ENCODE results near the gene CEMIP. TPM values are rescaled to one million over a fixed set of nuclear protein-coding genes. Genes with fewer than 3 reads are reported as not detected.

CEMIP gene, protein sequence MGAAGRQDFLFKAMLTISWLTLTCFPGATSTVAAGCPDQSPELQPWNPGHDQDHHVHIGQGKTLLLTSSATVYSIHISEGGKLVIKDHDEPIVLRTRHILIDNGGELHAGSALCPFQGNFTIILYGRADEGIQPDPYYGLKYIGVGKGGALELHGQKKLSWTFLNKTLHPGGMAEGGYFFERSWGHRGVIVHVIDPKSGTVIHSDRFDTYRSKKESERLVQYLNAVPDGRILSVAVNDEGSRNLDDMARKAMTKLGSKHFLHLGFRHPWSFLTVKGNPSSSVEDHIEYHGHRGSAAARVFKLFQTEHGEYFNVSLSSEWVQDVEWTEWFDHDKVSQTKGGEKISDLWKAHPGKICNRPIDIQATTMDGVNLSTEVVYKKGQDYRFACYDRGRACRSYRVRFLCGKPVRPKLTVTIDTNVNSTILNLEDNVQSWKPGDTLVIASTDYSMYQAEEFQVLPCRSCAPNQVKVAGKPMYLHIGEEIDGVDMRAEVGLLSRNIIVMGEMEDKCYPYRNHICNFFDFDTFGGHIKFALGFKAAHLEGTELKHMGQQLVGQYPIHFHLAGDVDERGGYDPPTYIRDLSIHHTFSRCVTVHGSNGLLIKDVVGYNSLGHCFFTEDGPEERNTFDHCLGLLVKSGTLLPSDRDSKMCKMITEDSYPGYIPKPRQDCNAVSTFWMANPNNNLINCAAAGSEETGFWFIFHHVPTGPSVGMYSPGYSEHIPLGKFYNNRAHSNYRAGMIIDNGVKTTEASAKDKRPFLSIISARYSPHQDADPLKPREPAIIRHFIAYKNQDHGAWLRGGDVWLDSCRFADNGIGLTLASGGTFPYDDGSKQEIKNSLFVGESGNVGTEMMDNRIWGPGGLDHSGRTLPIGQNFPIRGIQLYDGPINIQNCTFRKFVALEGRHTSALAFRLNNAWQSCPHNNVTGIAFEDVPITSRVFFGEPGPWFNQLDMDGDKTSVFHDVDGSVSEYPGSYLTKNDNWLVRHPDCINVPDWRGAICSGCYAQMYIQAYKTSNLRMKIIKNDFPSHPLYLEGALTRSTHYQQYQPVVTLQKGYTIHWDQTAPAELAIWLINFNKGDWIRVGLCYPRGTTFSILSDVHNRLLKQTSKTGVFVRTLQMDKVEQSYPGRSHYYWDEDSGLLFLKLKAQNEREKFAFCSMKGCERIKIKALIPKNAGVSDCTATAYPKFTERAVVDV (N-terminal part only)
- under 1 TPM; under 0.01 to 0.66 (median 0.59) TPM for total RNA-seq

- Histone ChIP-seq H3K4me1 (peaks cover 3 to 15% of the 10 kb centered on the region in 2 donors), H3K4me3 (peak within 1 kb of the TSS; percentile 39 to 63 (median 55)), H3K9me3 (no peaks in the 10 kb centered on the region), H3K36me3 (no peaks in the 10 kb centered on the region), H3K27ac (no peak within 1 kb of the TSS), H3K27me3 (peaks cover 0 to 25% of the 10 kb centered on the region in 2 donors)
- peak; percentile 57 to 65 for DNase-seq (ENCODE audit: low spot score in 2 of 2)
- intact Hi-C loops (cut with DNase I; ENCODE audit: low total_unique reads) = loop anchor here (5.0 kb wide), 1 partner anchor 327 kb away; no protein-coding TSS in a partner anchor
- no peak for TF ChIP-seq POLR2A (IDR thresholded peaks at IDR 0.05)
- no peak for TF ChIP-seq POLR2AphosphoS5 (IDR thresholded peaks at IDR 0.05)
- TF ChIP-seq, protein P1, sequence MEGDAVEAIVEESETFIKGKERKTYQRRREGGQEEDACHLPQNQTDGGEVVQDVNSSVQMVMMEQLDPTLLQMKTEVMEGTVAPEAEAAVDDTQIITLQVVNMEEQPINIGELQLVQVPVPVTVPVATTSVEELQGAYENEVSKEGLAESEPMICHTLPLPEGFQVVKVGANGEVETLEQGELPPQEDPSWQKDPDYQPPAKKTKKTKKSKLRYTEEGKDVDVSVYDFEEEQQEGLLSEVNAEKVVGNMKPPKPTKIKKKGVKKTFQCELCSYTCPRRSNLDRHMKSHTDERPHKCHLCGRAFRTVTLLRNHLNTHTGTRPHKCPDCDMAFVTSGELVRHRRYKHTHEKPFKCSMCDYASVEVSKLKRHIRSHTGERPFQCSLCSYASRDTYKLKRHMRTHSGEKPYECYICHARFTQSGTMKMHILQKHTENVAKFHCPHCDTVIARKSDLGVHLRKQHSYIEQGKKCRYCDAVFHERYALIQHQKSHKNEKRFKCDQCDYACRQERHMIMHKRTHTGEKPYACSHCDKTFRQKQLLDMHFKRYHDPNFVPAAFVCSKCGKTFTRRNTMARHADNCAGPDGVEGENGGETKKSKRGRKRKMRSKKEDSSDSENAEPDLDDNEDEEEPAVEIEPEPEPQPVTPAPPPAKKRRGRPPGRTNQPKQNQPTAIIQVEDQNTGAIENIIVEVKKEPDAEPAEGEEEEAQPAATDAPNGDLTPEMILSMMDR (IDR thresholded peaks at IDR 0.05) = peak; percentile 24 to 87 (median 58)
Observed at GRCh38 chr15:80778964-80779657, at the start of gene CEMIP. Gene CEMIP (plus strand): TSS chr15:80779370. CDS start chr15:80873880, 94,510 bp downstream.

GRCh38 chr15:80730387-80730786, 48.8 kb upstream of the CEMIP start:
- H3K27me3 ChIP-seq = no peaks in the 10 kb centered on the region
- intact Hi-C loops (cut with DNase I; ENCODE audit: low total_unique reads) = no loop called here
- no peak overlapping the region for H3K27ac ChIP-seq
- no peaks in the 10 kb centered on the region for H3K9me3 ChIP-seq
- no peaks in the 10 kb centered on the region for H3K4me1 ChIP-seq
- H3K4me3 ChIP-seq = no peak overlapping the region
- DNase-seq (ENCODE audit: low spot score in 2 of 2) = no peak
- TF ChIP-seq POLR2AphosphoS5 (IDR thresholded peaks at IDR 0.05) (no peak), POLR2A (IDR thresholded peaks at IDR 0.05) (no peak)
- TF ChIP-seq, protein P1 (IDR thresholded peaks at IDR 0.05) = no peak
- H3K36me3 ChIP-seq = no peaks in the 10 kb centered on the region

DNA sequence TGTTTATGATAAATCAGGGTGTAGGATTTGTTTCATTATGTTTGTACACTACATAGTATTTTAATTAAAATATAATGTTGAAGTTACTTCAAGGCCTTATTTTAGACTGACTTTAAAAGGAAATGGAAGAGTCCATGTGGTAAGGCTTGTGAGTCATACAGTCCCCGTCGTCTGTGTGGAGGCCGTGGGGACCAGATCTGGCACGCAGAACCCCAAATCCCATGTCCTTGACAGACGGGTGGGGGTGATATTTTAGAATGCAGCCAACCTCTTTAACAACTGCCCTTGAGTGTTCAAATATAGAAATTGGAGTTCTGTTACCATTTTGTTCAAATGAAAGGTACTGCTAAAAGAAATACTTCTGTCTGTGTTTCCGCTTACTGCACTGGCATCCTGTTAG, 48.2 kb upstream of the CEMIP start:
- Histone ChIP-seq H3K36me3 (no peaks in the 10 kb centered on the region), H3K9me3 (no peaks in the 10 kb centered on the region), H3K27ac (no peak overlapping the region), H3K27me3 (no peaks in the 10 kb centered on the region), H3K4me3 (no peak overlapping the region), H3K4me1 (no peaks in the 10 kb centered on the region)
- no peak for DNase-seq (ENCODE audit: low spot score in 2 of 2)
- TF ChIP-seq POLR2A (IDR thresholded peaks at IDR 0.05) = no peak
- TF ChIP-seq POLR2AphosphoS5 (IDR thresholded peaks at IDR 0.05) = no peak
- intact Hi-C loops (cut with DNase I; ENCODE audit: low total_unique reads) = no loop called here

DNA sequence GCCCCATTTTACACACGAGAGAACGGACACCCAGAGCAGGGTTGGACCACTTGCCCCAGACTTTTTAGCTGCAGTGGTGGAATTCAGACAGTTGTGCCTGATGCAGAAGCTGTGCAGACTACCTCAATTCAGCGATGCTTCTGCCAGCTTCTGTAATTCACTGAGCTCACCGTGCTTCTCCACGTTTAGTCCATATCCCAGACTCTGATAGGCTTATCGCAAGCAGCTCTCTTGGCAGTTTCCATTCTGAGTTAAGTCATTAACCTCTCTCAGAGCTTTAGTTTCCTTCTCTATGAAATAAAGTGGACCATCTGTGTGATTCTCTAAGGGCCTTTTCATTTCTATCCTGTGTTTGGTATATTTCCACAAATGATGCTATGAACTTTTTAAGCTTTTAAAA, 47.0 kb upstream of the CEMIP start:
- H3K9me3 ChIP-seq = no peaks in the 10 kb centered on the region
- TF ChIP-seq POLR2A (IDR thresholded peaks at IDR 0.05) (no peak), POLR2AphosphoS5 (IDR thresholded peaks at IDR 0.05) (no peak)
- TF ChIP-seq, protein P1 (IDR thresholded peaks at IDR 0.05) = no peak
- no peak overlapping the region for H3K27ac ChIP-seq
- no peaks in the 10 kb centered on the region for H3K36me3 ChIP-seq
- H3K27me3 ChIP-seq = no peaks in the 10 kb centered on the region
- no peak for DNase-seq (ENCODE audit: low spot score in 2 of 2)
- no peak overlapping the region for H3K4me3 ChIP-seq
- no peaks in the 10 kb centered on the region for H3K4me1 ChIP-seq
- intact Hi-C loops (cut with DNase I; ENCODE audit: low total_unique reads) = no loop called here

DNA sequence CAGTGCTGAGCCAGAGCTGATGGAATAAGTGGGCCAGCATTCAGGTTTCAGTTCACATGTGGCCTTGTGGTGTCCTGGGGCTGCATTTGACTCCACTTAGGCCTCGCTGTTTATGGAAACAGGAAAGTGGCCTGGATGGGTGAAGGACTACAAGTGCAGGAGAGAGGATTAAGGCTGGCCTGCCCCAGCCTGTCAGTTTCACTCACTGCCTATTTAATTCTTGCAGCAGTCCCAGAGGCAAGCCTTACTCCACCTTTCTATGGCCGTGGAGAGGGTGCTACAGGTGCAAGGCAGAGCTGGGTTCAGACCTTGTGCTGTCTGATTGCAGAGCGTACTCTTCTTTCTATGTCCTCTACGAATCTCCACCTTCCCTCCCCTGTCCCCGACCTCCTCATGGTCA, 46.4 kb upstream of the CEMIP start:
- TF ChIP-seq, protein P1 (IDR thresholded peaks at IDR 0.05) = no peak
- Histone ChIP-seq H3K27ac (no peak overlapping the region), H3K4me3 (no peak overlapping the region), H3K4me1 (no peaks in the 10 kb centered on the region), H3K36me3 (no peaks in the 10 kb centered on the region), H3K9me3 (no peaks in the 10 kb centered on the region), H3K27me3 (no peaks in the 10 kb centered on the region)
- DNase-seq (ENCODE audit: low spot score in 2 of 2) = no peak
- intact Hi-C loops (cut with DNase I; ENCODE audit: low total_unique reads) = no loop called here

Data from breast epithelium (tissue), 4 donors.